Measurements from ENCODE around the gene BMP7.

DNA sequence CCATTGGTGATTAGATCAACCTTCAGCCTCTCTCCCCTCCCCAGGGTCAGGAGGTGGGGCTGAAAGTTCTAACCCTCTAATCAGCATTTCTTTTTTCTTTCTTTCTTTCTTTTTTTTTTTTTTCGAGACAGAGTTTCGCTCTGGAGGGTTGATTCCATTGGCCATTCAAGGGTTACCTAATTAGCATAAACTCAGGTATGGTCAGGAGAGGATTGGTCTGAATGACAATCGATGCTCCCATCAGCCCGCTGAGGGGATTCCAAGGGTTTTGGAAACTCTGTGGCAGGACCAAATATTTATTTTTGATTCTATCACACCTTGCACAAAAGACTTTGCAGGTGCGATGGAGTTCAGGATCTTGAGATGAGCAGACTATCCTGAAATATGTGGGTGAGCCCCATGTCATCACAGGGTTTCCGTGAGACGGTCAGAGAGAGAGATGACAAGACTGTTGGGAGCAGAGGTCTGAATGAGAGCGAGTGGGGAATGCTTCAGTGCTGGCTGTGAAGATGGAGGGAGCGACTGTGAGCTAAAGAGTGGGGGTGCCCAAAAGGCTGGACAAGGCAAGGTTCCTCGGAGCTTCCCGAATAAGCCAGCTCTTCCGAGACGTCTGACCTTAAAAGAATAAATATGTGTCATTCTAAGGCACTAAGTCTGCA lies 107.1 kb downstream of the BMP7 start:
- TF ChIP-seq CTCF (IDR thresholded peaks at IDR 0.05) (no peak), POLR2A (IDR thresholded peaks at IDR 0.05) (no peak)
